ENCODE measurements around the gene SLC6A11.

DNA sequence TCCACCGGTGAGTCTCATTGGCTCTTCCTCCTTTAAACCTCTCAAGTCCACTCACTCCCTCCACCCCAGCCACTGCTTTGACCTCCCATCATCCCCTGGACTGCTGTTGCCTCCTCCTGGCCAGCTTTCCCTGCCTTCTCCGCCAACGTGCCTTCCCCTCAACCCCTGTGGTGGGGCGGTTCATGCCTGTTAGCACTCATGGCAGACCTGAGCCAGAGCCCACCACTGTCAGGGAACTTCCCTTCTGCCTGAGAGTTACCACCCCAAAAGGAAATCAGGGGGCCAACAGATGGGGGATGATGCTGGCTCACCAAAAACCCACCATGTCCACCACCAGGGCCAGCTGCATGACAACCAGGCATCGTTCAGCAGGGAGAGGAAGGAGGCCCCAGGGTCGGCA, 132.3 kb downstream of the SLC6A11 start:
- TF ChIP-seq POLR2A (IDR thresholded peaks at IDR 0.05), result no peak
- TF ChIP-seq, protein P1, sequence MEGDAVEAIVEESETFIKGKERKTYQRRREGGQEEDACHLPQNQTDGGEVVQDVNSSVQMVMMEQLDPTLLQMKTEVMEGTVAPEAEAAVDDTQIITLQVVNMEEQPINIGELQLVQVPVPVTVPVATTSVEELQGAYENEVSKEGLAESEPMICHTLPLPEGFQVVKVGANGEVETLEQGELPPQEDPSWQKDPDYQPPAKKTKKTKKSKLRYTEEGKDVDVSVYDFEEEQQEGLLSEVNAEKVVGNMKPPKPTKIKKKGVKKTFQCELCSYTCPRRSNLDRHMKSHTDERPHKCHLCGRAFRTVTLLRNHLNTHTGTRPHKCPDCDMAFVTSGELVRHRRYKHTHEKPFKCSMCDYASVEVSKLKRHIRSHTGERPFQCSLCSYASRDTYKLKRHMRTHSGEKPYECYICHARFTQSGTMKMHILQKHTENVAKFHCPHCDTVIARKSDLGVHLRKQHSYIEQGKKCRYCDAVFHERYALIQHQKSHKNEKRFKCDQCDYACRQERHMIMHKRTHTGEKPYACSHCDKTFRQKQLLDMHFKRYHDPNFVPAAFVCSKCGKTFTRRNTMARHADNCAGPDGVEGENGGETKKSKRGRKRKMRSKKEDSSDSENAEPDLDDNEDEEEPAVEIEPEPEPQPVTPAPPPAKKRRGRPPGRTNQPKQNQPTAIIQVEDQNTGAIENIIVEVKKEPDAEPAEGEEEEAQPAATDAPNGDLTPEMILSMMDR (IDR thresholded peaks at IDR 0.05), result no peak

Measured in uterus (tissue), 2 donors.